GM12874 (cell line): ENCODE results near the gene SIGLEC15.

ENCODE experiments used
- CTCF ChIP-seq: IDR thresholded peaks from 2 replicates; pipeline ENCODE4 v1.5.1; 2011; ENCODE audit warnings: low read depth, mild to moderate bottlenecking, control low read depth, low read length, moderate library complexity; ENCODE audit not compliant: insufficient read depth

The SIGLEC15 gene

GRCh38 chr18:45825258-45826044, at the start of gene SIGLEC15:
Gene SIGLEC15, plus strand, starts transcription at chr18:45825675. Its CDS starts 54 bp downstream, at chr18:45825729.
- no peak for TF ChIP-seq CTCF

GRCh38 chr18:45775743-45776142, 49.7 kb upstream of the SIGLEC15 start:
- TF ChIP-seq CTCF: no peak

- no peak for TF ChIP-seq CTCF
Measured at GRCh38 chr18:45777393-45777792, 48.1 kb upstream of the SIGLEC15 start.

GRCh38 chr18:45780568-45780967, 44.9 kb upstream of the SIGLEC15 start:
- no peak for TF ChIP-seq CTCF

GRCh38 chr18:45782662-45783061, 42.8 kb upstream of the SIGLEC15 start:
- no peak for TF ChIP-seq CTCF

GRCh38 chr18:45783097-45784075, 42.1 kb upstream of the SIGLEC15 start:
- TF ChIP-seq CTCF: no peak

- TF ChIP-seq CTCF: no peak
Measured at GRCh38 chr18:45785134-45785533, 40.3 kb upstream of the SIGLEC15 start.
